Loucy (cell line): ENCODE results near the gene GP1BA.
A peak's percentile ranks its signal among the peaks of the same experiment; 100 is the strongest.

Experiments
- H2AFZ ChIP-seq: fragments of 200-600 bp; sonication (generic); 2 replicates; pipeline ENCODE4 v1.6.0; 2016; ENCODE audit warnings: antibody characterized with exemption, mild to moderate bottlenecking, low read length, moderate library complexity
- H3F3A ChIP-seq: fragments of 200-600 bp; 2 replicates; pipeline ENCODE4 v1.6.0; 2016; ENCODE audit warnings: antibody characterized with exemption, low read depth, mild to moderate bottlenecking
- H3K27me3 ChIP-seq: fragments of 200-600 bp; sonication (generic); 2 replicates; pipeline ENCODE4 v1.6.1; 2014; ENCODE audit warnings: low read length, mild to moderate bottlenecking; ENCODE audit not compliant: insufficient read depth, poor library complexity, severe bottlenecking
- H3K36me3 ChIP-seq: fragments of 200-600 bp; sonication (generic); 2 replicates; pipeline ENCODE4 v1.6.1; 2016; ENCODE audit warnings: low read length; ENCODE audit not compliant: insufficient read depth
- H3K4me1 ChIP-seq: fragments of 200-600 bp; sonication (generic); 2 replicates; pipeline ENCODE4 v1.5.1; 2014; ENCODE audit warnings: low read length, mild to moderate bottlenecking; ENCODE audit not compliant: insufficient read depth, poor library complexity, severe bottlenecking
- H3K4me2 ChIP-seq: fragments of 200-600 bp; sonication (generic); 2 replicates; pipeline ENCODE4 v1.6.0; 2014; ENCODE audit warnings: antibody characterized with exemption, low read length, low read depth, mild to moderate bottlenecking; ENCODE audit not compliant: poor library complexity, severe bottlenecking
- H3K4me3 ChIP-seq: fragments of 200-600 bp; sonication (generic); 2 replicates; pipeline ENCODE4 v1.5.1; 2014; ENCODE audit warnings: low read length, mild to moderate bottlenecking, mixed read lengths; ENCODE audit not compliant: poor library complexity, severe bottlenecking
- H3K79me2 ChIP-seq: fragments of 200-600 bp; sonication (generic); 2 replicates; pipeline ENCODE4 v1.6.1; 2014; ENCODE audit warnings: low read length; ENCODE audit not compliant: insufficient read depth
- H3K9ac ChIP-seq: fragments of 200-600 bp; sonication (generic); 2 replicates; pipeline ENCODE4 v1.6.0; 2014; ENCODE audit warnings: mild to moderate bottlenecking, low read depth, low read length, moderate library complexity; ENCODE audit not compliant: poor library complexity, severe bottlenecking
- H3K9me2 ChIP-seq: fragments of 200-600 bp; sonication (generic); replicated peaks from 2 replicates; pipeline ENCODE4 v1.6.1; 2016; ENCODE audit warnings: low read depth, low read length, mixed read lengths
- H3K9me3 ChIP-seq: fragments of 200-600 bp; sonication (generic); 2 replicates; pipeline ENCODE4 v1.6.1; 2014; ENCODE audit warnings: mild to moderate bottlenecking, antibody characterized with exemption, low read length, low read depth; ENCODE audit not compliant: insufficient read depth
- H4K20me1 ChIP-seq: fragments of 200-600 bp; sonication (generic); 2 replicates; pipeline ENCODE4 v1.6.0; 2014; ENCODE audit warnings: antibody characterized with exemption, low read length, mild to moderate bottlenecking; ENCODE audit not compliant: insufficient read depth, poor library complexity, severe bottlenecking
- CTCF ChIP-seq: fragments of 200-600 bp; sonication (generic); conservative IDR thresholded peaks from 2 replicates; pipeline ENCODE4 v1.5.1; 2014; ENCODE audit warnings: mild to moderate bottlenecking, antibody characterized with exemption, low read length
- EZH2phosphoT487 ChIP-seq: fragments of 200-600 bp; IDR thresholded peaks from 2 replicates; pipeline ENCODE4 v1.6.1; 2018; ENCODE audit warnings: antibody characterized with exemption, mild to moderate bottlenecking, moderate library complexity, borderline replicate concordance

GP1BA gene

GRCh38 chr17:4953451-4953961, 21.4 kb downstream of the GP1BA start:
- Histone ChIP-seq H3K4me3 (no peak overlapping the region), H3K9me2 (no peaks in the 10 kb centered on the region), H3K79me2 (peaks cover 18% of the 10 kb centered on the region), H3K4me2 (no peak overlapping the region), H3F3A (peaks cover 12% of the 10 kb centered on the region), H3K9ac (no peak overlapping the region), H3K4me1 (peaks cover 26% of the 10 kb centered on the region), H3K9me3 (no peaks in the 10 kb centered on the region), H3K36me3 (no peaks in the 10 kb centered on the region), H3K27me3 (no peaks in the 10 kb centered on the region), H2AFZ (no peak overlapping the region), H4K20me1 (no peaks in the 10 kb centered on the region)
- TF ChIP-seq EZH2phosphoT487: no peak
- no peak for TF ChIP-seq CTCF

GRCh38 chr17:4955091-4955490, 23.0 kb downstream of the GP1BA start:
- Histone ChIP-seq H3K4me3 (no peak overlapping the region), H3K79me2 (peaks cover 18% of the 10 kb centered on the region), H3K9me2 (no peaks in the 10 kb centered on the region), H3K36me3 (no peaks in the 10 kb centered on the region; the same call in 1 of the 2 replicates), H3K27me3 (no peaks in the 10 kb centered on the region), H2AFZ (no peak overlapping the region), H3K9me3 (no peaks in the 10 kb centered on the region), H3F3A (0 out of 2 replicates have a peak, but pooled peaks cover 3% of the 10 kb centered on the region), H3K9ac (no peak overlapping the region), H3K4me2 (no peak overlapping the region), H3K4me1 (peaks cover 30% of the 10 kb centered on the region), H4K20me1 (no peaks in the 10 kb centered on the region)
- no peak for TF ChIP-seq EZH2phosphoT487
- TF ChIP-seq CTCF: no peak

- Histone ChIP-seq H3K9me2 (no peaks in the 10 kb centered on the region), H3F3A (0 out of 2 replicates have a peak, but pooled peaks cover 3% of the 10 kb centered on the region), H3K9ac (no peak overlapping the region), H3K9me3 (no peaks in the 10 kb centered on the region), H3K4me1 (peaks cover 22% of the 10 kb centered on the region), H3K4me2 (no peak overlapping the region), H3K27me3 (no peaks in the 10 kb centered on the region), H3K4me3 (no peak overlapping the region), H4K20me1 (no peaks in the 10 kb centered on the region), H3K36me3 (no peaks in the 10 kb centered on the region; the same call in 1 of the 2 replicates), H3K79me2 (peaks cover 3% of the 10 kb centered on the region), H2AFZ (no peak overlapping the region)
- TF ChIP-seq EZH2phosphoT487 (no peak), CTCF (peak; percentile 66)
Measured at GRCh38 chr17:4956493-4957061, 24.5 kb downstream of the GP1BA start.
